PC-3 (cell line): ENCODE data around the gene UGT2A3. TPM values are rescaled to one million over a fixed set of nuclear protein-coding genes. Genes with fewer than 3 reads are reported as not detected.

Experiments used
- ATAC-seq: fragments of 200-7000 bp; cut with Tn5 transposase; 2 replicates; pipeline ENCODE4 v1.9.1; 2020; ENCODE audit warnings: mild to moderate bottlenecking, moderate library complexity
- BruUV-seq: library from RNA; stranded (reverse); fragments of 400-500 nt; replicated peaks from 2 replicates; lab custom pipeline; 2021; lab: Mats Ljungman, UMichigan
- CTCF ChIA-PET: fragments of 300-600 bp; sonication (Branson Sonifier 250); formaldehyde crosslinking; loops from one replicate; lab custom pipeline; 2022; ENCODE audit warnings: antibody characterized with exemption; lab: Charles Lee
- POLR2A ChIA-PET: fragments of 300-600 bp; sonication (Branson Sonifier 250); formaldehyde crosslinking; loops from one replicate; lab custom pipeline; 2022; ENCODE audit warnings: antibody characterized with exemption; ENCODE audit not compliant: unreplicated experiment; lab: Charles Lee
- DNase-seq: peaks from one replicate; pipeline ENCODE4 v3.0.0-alpha.2; 2015
- H2AFZ ChIP-seq: fragments of 300-600 bp; sonication (generic); 2 replicates; pipeline ENCODE4 v1.6.0; 2016; ENCODE audit warnings: antibody characterized with exemption, low read length
- H3F3A ChIP-seq: fragments of 300-600 bp; sonication (generic); one replicate; pipeline ENCODE4 v1.6.0; 2017; ENCODE audit warnings: antibody characterized with exemption, low read length, control low read depth, mild to moderate bottlenecking; ENCODE audit not compliant: unreplicated experiment
- H3K27ac ChIP-seq: fragments of 300-600 bp; sonication (generic); 2 replicates; pipeline ENCODE4 v1.5.1; 2016; ENCODE audit warnings: mild to moderate bottlenecking, low read length
- H3K27me3 ChIP-seq: fragments of 300-600 bp; sonication (generic); 2 replicates; pipeline ENCODE4 v1.6.1; 2016; ENCODE audit warnings: low read length, mixed read lengths
- H3K36me3 ChIP-seq: fragments of 300-600 bp; sonication (generic); 2 replicates; pipeline ENCODE4 v1.6.1; 2016; ENCODE audit warnings: low read depth, mixed run types, low read length, mixed read lengths
- H3K4me1 ChIP-seq: fragments of 300-600 bp; sonication (generic); 2 replicates; pipeline ENCODE4 v1.5.1; 2016; ENCODE audit warnings: low read length; ENCODE audit not compliant: insufficient read depth
- H3K4me2 ChIP-seq: fragments of 300-600 bp; sonication (generic); 2 replicates; pipeline ENCODE4 v1.6.0; 2016; ENCODE audit warnings: low read length
- H3K4me3 ChIP-seq: fragments of 300-600 bp; sonication (generic); 2 replicates; pipeline ENCODE4 v1.5.1; 2016; ENCODE audit warnings: mild to moderate bottlenecking, low read length, mixed read lengths
- H3K79me2 ChIP-seq: fragments of 300-600 bp; sonication (generic); 2 replicates; pipeline ENCODE4 v1.6.1; 2017; ENCODE audit warnings: low read length, mixed read lengths
- H3K9ac ChIP-seq: fragments of 300-600 bp; sonication (generic); 2 replicates; pipeline ENCODE4 v1.6.0; 2016; ENCODE audit warnings: mild to moderate bottlenecking, low read length
- H3K9me2 ChIP-seq: fragments of 300-600 bp; sonication (generic); replicated peaks from 2 replicates; pipeline ENCODE4 v1.6.1; 2016; ENCODE audit warnings: mixed run types, low read length, mixed read lengths
- H3K9me3 ChIP-seq: fragments of 300-600 bp; sonication (generic); 2 replicates; pipeline ENCODE4 v1.6.1; 2016; ENCODE audit warnings: low read length, mixed read lengths
- H4K20me1 ChIP-seq: fragments of 300-600 bp; sonication (generic); 2 replicates; pipeline ENCODE4 v1.6.1; 2016; ENCODE audit warnings: low read length, mixed read lengths
- CTCF ChIP-seq: fragments of 300-600 bp; sonication (generic); conservative IDR thresholded peaks from 2 replicates; pipeline ENCODE4 v1.5.1; 2017; ENCODE audit warnings: antibody characterized with exemption, low read depth, mild to moderate bottlenecking, low read length
- EZH2 ChIP-seq: fragments of 300-600 bp; sonication (generic); IDR thresholded peaks from one replicate; pipeline ENCODE4 v1.6.1; 2017; ENCODE audit warnings: antibody characterized with exemption, mild to moderate bottlenecking, low read length; ENCODE audit not compliant: unreplicated experiment
- EZH2phosphoT487 ChIP-seq: fragments of 300-600 bp; sonication (generic); IDR thresholded peaks from 2 replicates; pipeline ENCODE4 v1.6.1; 2018; ENCODE audit warnings: mild to moderate bottlenecking, antibody characterized with exemption, low read length, borderline replicate concordance
- intact Hi-C: fragments of 100-400 bp; cut with micrococcal nuclease; formaldehyde crosslinking; loops from 2 replicates; pipeline ENCODE4 v1.9.0; 2023
- total RNA-seq: library from RNA; depleted of rRNA; stranded (reverse); fragments of >200 nt; gene quantifications from 2 replicates; pipeline ENCODE4 v1.2.3, GENCODE V29; 2014

Gene UGT2A3
- total RNA-seq, 1 experiment from 2014 or later = not detected

- Histone ChIP-seq H3K36me3 (no peaks in the 10 kb centered on the region), H3K4me1 (no peaks in the 10 kb centered on the region), H3K9me2 (no peaks in the 10 kb centered on the region), H2AFZ (no peak overlapping the region), H3K9me3 (no peaks in the 10 kb centered on the region), H3F3A (no peaks in the 10 kb centered on the region), H4K20me1 (no peaks in the 10 kb centered on the region), H3K9ac (no peak overlapping the region), H3K4me3 (no peak overlapping the region), H3K79me2 (no peaks in the 10 kb centered on the region), H3K4me2 (no peak overlapping the region), H3K27ac (no peak overlapping the region), H3K27me3 (no peaks in the 10 kb centered on the region)
- ATAC-seq (peak; percentile 80), DNase-seq (no peak)
- POLR2A ChIA-PET = no interaction called here
- intact Hi-C loops = loop anchor here (2.0 to 10.0 kb wide), 5 partner anchors 40 to 455 kb away; partner anchors contain the start of gene UGT2B7
- no TSS peak for BruUV-seq
- no peak for TF ChIP-seq EZH2phosphoT487
- no peak for TF ChIP-seq EZH2
- no peak for TF ChIP-seq CTCF
- CTCF ChIA-PET = no interaction called here
These were observed 392 bp upstream of the UGT2A3 start for GRCh38 chr4:68951806-68952585.

- DNase-seq (no peak), ATAC-seq (no peak)
- Histone ChIP-seq H3K9ac (no peak overlapping the region), H4K20me1 (no peaks in the 10 kb centered on the region), H3K79me2 (no peaks in the 10 kb centered on the region), H3K27ac (no peak overlapping the region), H3K27me3 (no peaks in the 10 kb centered on the region), H3K4me2 (no peak overlapping the region), H3F3A (no peaks in the 10 kb centered on the region), H3K36me3 (no peaks in the 10 kb centered on the region), H3K4me1 (no peaks in the 10 kb centered on the region), H2AFZ (no peak overlapping the region), H3K9me3 (no peaks in the 10 kb centered on the region), H3K4me3 (no peak overlapping the region), H3K9me2 (no peaks in the 10 kb centered on the region)
- ChIA-PET POLR2A (no interaction called here), CTCF (no interaction called here)
- TF ChIP-seq EZH2 = no peak
- TF ChIP-seq EZH2phosphoT487 = no peak
- no peak for TF ChIP-seq CTCF
- intact Hi-C loops = loop anchor here (5.0 to 10.0 kb wide), 4 partner anchors 38 to 453 kb away; partner anchors contain the start of gene UGT2B7
- no TSS peak for BruUV-seq
These were observed 1.6 kb downstream of the UGT2A3 start for GRCh38 chr4:68950033-68950432.

GRCh38 chr4:68948985-68949384 is 2.6 kb downstream of the UGT2A3 start:
- Histone ChIP-seq H3K4me3 (no peak overlapping the region), H3K4me1 (no peaks in the 10 kb centered on the region), H3K79me2 (no peaks in the 10 kb centered on the region), H3F3A (no peaks in the 10 kb centered on the region), H3K9me3 (no peaks in the 10 kb centered on the region), H3K9ac (no peak overlapping the region), H3K27ac (no peak overlapping the region), H2AFZ (no peak overlapping the region), H3K4me2 (no peak overlapping the region), H3K9me2 (0 out of 2 replicates have a peak, but pooled peaks cover under 1% of the 10 kb centered on the region), H3K36me3 (no peaks in the 10 kb centered on the region), H4K20me1 (no peaks in the 10 kb centered on the region), H3K27me3 (no peaks in the 10 kb centered on the region)
- TF ChIP-seq EZH2phosphoT487 (no peak), CTCF (no peak), EZH2 (no peak)
- ChIA-PET CTCF (no interaction called here), POLR2A (no interaction called here)
- BruUV-seq = no TSS peak
- ATAC-seq (no peak), DNase-seq (no peak)
- intact Hi-C loops = no loop called here
